Measurements from ENCODE around the gene TSPAN1. TPM values are rescaled to one million over a fixed set of nuclear protein-coding genes. Genes with fewer than 3 reads are reported as not detected.

Gene TSPAN1
- total and polyA plus RNA-seq, 8 donors, result 2.1 to 12.4 (median 6.4) TPM

DNA sequence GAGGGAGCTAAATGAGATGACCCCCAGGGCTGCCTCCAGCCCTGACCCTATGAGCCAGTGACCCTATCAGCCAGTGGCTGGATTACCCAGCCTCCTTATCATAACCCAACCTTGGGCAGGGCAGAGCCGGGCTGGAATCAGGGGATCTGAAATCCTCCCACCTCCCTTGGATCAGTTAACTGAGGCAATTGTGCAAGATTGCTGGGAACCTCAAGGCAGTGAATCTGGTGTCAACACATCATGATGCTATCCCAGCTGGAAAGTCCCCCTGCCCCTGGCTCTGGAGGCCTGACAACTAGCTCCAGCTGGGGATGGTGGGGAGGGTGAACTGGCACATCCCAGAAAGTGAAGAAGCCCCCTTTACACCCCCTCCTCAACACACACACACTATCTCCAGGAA lies 6.4 kb upstream of the TSPAN1 start:
- intact Hi-C loops (cut with DNase I), result no loop called here
- no peak for ATAC-seq
- Histone ChIP-seq H3K27me3 (no peaks in the 10 kb centered on the region), H3K36me3 (no peaks in the 10 kb centered on the region), H3K4me1 (peaks cover 0 to 7% (median 4%) of the 10 kb centered on the region in 3 donors), H3K4me3 (no peak overlapping the region), H3K9me3 (no peaks in the 10 kb centered on the region), H3K27ac (no peak overlapping the region)
- TF ChIP-seq, protein P1, sequence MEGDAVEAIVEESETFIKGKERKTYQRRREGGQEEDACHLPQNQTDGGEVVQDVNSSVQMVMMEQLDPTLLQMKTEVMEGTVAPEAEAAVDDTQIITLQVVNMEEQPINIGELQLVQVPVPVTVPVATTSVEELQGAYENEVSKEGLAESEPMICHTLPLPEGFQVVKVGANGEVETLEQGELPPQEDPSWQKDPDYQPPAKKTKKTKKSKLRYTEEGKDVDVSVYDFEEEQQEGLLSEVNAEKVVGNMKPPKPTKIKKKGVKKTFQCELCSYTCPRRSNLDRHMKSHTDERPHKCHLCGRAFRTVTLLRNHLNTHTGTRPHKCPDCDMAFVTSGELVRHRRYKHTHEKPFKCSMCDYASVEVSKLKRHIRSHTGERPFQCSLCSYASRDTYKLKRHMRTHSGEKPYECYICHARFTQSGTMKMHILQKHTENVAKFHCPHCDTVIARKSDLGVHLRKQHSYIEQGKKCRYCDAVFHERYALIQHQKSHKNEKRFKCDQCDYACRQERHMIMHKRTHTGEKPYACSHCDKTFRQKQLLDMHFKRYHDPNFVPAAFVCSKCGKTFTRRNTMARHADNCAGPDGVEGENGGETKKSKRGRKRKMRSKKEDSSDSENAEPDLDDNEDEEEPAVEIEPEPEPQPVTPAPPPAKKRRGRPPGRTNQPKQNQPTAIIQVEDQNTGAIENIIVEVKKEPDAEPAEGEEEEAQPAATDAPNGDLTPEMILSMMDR (IDR thresholded peaks at IDR 0.05), result no peak
- 59 to 66% methylated on average over 1 of the region's 1 CpG for WGBS, 2 donors
- no peak for DNase-seq
- FAIRE-seq, result no peak

DNA sequence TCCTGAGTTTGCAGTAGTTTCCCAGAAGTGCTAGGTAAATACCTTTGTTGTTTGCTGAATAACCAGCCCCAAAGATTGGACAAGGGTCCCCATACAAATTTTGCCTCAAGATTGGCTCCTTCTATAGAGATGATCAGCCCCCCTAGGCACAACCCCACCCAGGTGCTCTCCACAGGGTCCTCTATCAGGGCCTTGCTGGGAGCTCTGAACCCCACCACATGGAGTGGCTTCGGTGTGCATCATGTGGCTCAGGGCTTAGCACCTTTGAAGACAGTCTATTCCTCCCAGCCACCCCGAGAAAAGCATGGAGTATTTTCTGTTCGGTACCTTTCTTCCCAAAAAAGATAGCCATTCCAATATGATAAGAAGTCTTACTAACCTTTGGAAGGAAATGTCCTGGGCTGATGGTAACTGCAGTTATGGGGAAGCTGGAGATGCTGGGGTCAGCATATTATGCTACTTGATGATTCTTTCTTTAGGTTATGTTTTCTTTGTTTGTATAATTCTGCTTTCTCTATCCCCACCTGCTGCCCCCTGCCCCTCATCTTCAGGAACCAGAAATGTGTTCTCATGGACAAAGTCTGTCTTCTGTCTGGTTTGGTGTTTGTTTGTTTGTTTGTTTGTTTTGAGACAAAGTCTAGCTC lies 5.0 kb upstream of the TSPAN1 start:
- no peaks in the 10 kb centered on the region for H3K9me3 ChIP-seq
- DNase-seq (no peak), ATAC-seq (no peak), FAIRE-seq (no peak)
- WGBS, 2 donors, result 83 to 86% methylated on average over 3 of the region's 3 CpGs
- TF ChIP-seq, protein P1 (IDR thresholded peaks at IDR 0.05), result no peak
- H3K27ac ChIP-seq, result no peak overlapping the region
- H3K4me1 ChIP-seq, result peaks cover 0 to 7% (median 4%) of the 10 kb centered on the region in 3 donors
- no peak overlapping the region for H3K4me3 ChIP-seq
- H3K36me3 ChIP-seq, result no peaks in the 10 kb centered on the region
- no peaks in the 10 kb centered on the region for H3K27me3 ChIP-seq
- intact Hi-C loops (cut with DNase I), result no loop called here

DNA sequence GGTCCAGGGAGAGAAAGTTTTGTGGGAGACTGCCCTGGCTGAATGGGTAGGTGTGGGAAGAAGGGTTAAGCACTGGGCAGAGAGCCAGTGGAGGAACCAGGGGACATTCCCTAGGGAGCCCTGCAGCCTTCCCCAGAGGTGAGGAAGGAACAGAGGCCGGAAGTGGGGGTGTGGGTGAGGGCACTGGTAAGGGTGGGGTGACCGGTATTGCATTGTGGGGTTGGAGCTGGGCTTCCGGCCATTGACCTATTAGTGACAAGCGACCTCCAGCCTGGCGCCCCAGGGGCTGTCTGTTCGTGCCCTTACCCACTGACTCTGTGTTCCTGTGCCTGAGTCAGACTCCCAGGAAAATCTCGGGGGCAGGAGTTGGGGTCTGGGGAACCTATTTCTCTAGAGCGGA lies 3.5 kb upstream of the TSPAN1 start:
- TF ChIP-seq, protein P1 (IDR thresholded peaks at IDR 0.05), result no peak
- 75 to 84% methylated on average over 8 of the region's 8 CpGs for WGBS, 2 donors
- Histone ChIP-seq H3K27me3 (no peaks in the 10 kb centered on the region), H3K4me1 (peaks cover 0 to 7% (median 4%) of the 10 kb centered on the region in 3 donors), H3K27ac (peak overlapping the region; percentile 17 to 52 (median 30)), H3K36me3 (no peaks in the 10 kb centered on the region), H3K4me3 (no peak overlapping the region), H3K9me3 (no peaks in the 10 kb centered on the region)
- ATAC-seq (peak in 2 of 4 donors; percentile 23 to 25), FAIRE-seq (no peak), DNase-seq (no peak)
- intact Hi-C loops (cut with DNase I), result no loop called here

DNA sequence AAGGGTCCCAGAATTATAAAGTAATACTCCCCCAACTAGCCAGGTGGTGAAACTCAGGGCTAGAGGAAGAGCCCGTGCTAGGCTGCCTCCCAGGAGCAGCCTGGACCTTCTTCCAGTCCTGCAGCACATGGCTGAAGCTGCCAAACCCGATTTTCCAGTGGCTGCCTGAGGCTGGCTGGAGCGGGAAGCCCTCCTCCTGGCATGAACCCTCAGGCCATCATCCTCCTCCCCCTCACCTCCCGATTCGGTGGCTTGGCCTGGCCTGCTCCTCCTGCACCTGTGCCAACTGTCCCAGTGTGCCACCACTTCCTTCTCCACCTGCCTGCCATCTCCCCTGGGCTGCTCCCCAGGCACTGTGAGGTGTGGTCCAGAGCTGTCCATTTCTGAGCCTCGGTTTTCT lies 3.0 kb upstream of the TSPAN1 start:
- Histone ChIP-seq H3K4me1 (peaks cover 0 to 7% (median 4%) of the 10 kb centered on the region in 3 donors), H3K36me3 (no peaks in the 10 kb centered on the region), H3K27ac (peak overlapping the region; percentile 17 to 52 (median 30)), H3K4me3 (no peak overlapping the region), H3K9me3 (no peaks in the 10 kb centered on the region), H3K27me3 (no peaks in the 10 kb centered on the region)
- intact Hi-C loops (cut with DNase I), result no loop called here
- TF ChIP-seq, protein P1 (IDR thresholded peaks at IDR 0.05), result no peak
- WGBS, 2 donors, result 15 to 23% methylated on average over 6 of the region's 6 CpGs
- peak; percentile 50 to 78 (median 70) for DNase-seq
- ATAC-seq, result peak; percentile 65 to 87 (median 77)
- FAIRE-seq, result no peak

DNA sequence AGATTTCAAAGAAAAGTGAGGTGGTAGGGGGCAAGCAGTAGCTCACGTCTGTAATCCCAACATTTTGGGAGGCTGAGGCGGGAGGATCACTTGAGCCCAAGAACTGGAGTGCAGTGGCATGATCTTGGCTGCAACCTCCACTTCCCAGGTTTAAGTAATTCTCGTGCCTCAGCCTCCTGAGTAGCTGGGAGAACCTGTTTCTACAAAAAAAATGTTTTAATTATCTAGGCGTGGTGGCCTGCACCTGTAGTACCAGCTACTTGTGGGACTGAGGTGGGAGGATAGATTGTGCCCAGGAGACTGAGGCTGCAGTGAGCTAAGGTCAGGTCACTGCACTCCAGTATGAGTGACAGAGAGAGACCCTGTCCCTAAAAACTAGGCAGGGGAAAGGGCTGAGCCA lies 2.6 kb upstream of the TSPAN1 start:
- WGBS, 2 donors, result 58 to 68% methylated on average over 4 of the region's 4 CpGs
- no peak for ATAC-seq
- H3K27me3 ChIP-seq, result no peaks in the 10 kb centered on the region
- DNase-seq, result no peak
- intact Hi-C loops (cut with DNase I), result no loop called here
- peaks cover 0 to 7% (median 4%) of the 10 kb centered on the region in 3 donors for H3K4me1 ChIP-seq
- TF ChIP-seq, protein P1 (IDR thresholded peaks at IDR 0.05), result no peak
- no peak overlapping the region for H3K4me3 ChIP-seq
- no peak for FAIRE-seq
- no peaks in the 10 kb centered on the region for H3K36me3 ChIP-seq
- no peak overlapping the region for H3K27ac ChIP-seq
- H3K9me3 ChIP-seq, result no peaks in the 10 kb centered on the region
